Measurements from ENCODE around the gene ASAP2. TPM values are rescaled to one million over a fixed set of nuclear protein-coding genes. Genes with fewer than 3 reads are reported as not detected.

Gene ASAP2
- total RNA-seq, 1 experiment from 2014 or later = 25.2 TPM

DNA sequence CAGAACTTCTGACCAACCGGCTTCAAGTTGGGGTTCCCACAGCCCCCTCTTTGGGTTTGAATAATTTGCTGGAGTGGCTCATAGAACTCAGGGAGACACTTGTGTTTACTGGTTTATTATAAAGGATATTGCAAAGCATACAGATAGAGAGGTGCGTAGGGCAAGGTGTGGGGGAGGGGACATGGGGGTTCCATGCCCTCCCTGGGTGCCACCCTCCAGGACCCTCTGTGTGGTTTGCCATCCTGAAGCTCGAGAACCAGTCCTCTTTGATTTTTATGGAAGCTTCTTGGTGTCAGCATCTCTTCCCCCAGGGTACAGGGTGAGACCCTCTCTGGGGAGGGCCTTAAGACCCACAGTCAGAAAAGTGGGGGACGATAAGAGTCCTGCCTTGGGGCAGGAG is 177.9 kb downstream of the ASAP2 start:
- peaks cover 18% of the 10 kb centered on the region for H3F3A ChIP-seq (ENCODE audit: low read length, unreplicated experiment)
- no peak for TF ChIP-seq EZH2phosphoT487 (IDR thresholded peaks at IDR 0.05; ENCODE audit: borderline replicate concordance, low read length)
- no peak for TF ChIP-seq CTCF (conservative IDR thresholded peaks at IDR 0.05; ENCODE audit: low read depth, low read length)
- ATAC-seq (no peak), DNase-seq (no peak)
- H3K9me3 ChIP-seq (ENCODE audit: low read length) = no peaks in the 10 kb centered on the region
- no peak overlapping the region for H3K4me2 ChIP-seq (ENCODE audit: low read length)
- intact Hi-C loops (cut with micrococcal nuclease) = no loop called here
- no peak overlapping the region for H2AFZ ChIP-seq (ENCODE audit: low read length)
- peaks cover 48% of the 10 kb centered on the region for H3K36me3 ChIP-seq (ENCODE audit: low read depth, low read length)
- BruUV-seq (replicated peaks) = no TSS peak
- ChIA-PET CTCF (no interaction called here), POLR2A (ENCODE audit: unreplicated experiment) (no interaction called here)
- H3K79me2 ChIP-seq (ENCODE audit: low read length) = no peaks in the 10 kb centered on the region
- H3K27ac ChIP-seq (ENCODE audit: low read length) = no peak overlapping the region
- no peaks in the 10 kb centered on the region for H3K9me2 ChIP-seq (replicated peaks; ENCODE audit: low read length)
- no peak overlapping the region for H3K4me3 ChIP-seq (ENCODE audit: low read length)
- H3K27me3 ChIP-seq (ENCODE audit: low read length) = no peaks in the 10 kb centered on the region
- H4K20me1 ChIP-seq (ENCODE audit: low read length) = no peaks in the 10 kb centered on the region
- H3K4me1 ChIP-seq (ENCODE audit: insufficient read depth, low read length) = peaks cover 60% of the 10 kb centered on the region
- H3K9ac ChIP-seq (ENCODE audit: low read length) = no peak overlapping the region

DNA sequence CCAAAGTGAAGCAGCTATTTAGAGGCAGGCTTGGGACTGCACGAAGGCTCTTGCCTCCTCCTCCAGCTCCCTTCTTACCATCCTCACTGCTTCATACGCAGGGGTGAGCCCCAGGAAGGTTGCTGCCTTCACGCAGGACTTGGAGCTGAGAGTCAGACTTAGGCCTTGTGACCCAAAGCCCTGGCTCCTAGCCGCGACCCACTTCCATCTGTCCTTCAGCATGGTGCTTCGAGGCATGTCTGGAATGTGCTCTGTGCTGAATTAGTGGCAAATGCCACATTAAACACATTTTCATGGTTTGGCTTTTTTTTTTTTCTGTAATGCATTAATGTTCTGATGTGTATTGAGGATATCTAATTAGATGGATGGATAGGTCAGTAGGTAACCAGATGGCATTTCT is 179.2 kb downstream of the ASAP2 start:
- intact Hi-C loops (cut with micrococcal nuclease) = loop anchor here (1.0 kb wide), 1 partner anchor 99 kb away; no protein-coding TSS in a partner anchor
- Histone ChIP-seq H4K20me1 (ENCODE audit: low read length) (no peaks in the 10 kb centered on the region), H3K9ac (ENCODE audit: low read length) (no peak overlapping the region), H3K36me3 (ENCODE audit: low read depth, low read length) (peaks cover 58% of the 10 kb centered on the region), H3F3A (ENCODE audit: low read length, unreplicated experiment) (peaks cover 11% of the 10 kb centered on the region), H2AFZ (ENCODE audit: low read length) (no peak overlapping the region), H3K4me2 (ENCODE audit: low read length) (peak overlapping the region; percentile 46; the same call in 1 of the 2 replicates), H3K79me2 (ENCODE audit: low read length) (no peaks in the 10 kb centered on the region), H3K27ac (ENCODE audit: low read length) (peak overlapping the region; percentile 80), H3K9me2 (replicated peaks; ENCODE audit: low read length) (no peaks in the 10 kb centered on the region), H3K9me3 (ENCODE audit: low read length) (no peaks in the 10 kb centered on the region), H3K4me1 (ENCODE audit: insufficient read depth, low read length) (peaks cover 48% of the 10 kb centered on the region), H3K4me3 (ENCODE audit: low read length) (no peak overlapping the region), H3K27me3 (ENCODE audit: low read length) (no peaks in the 10 kb centered on the region)
- TF ChIP-seq CTCF (conservative IDR thresholded peaks at IDR 0.05; ENCODE audit: low read depth, low read length) (no peak), EZH2phosphoT487 (IDR thresholded peaks at IDR 0.05; ENCODE audit: borderline replicate concordance, low read length) (no peak), EZH2 (IDR thresholded peaks at IDR 0.05; ENCODE audit: low read length, unreplicated experiment) (no peak)
- DNase-seq (no peak), ATAC-seq (no peak)
- POLR2A ChIA-PET (ENCODE audit: unreplicated experiment) = no interaction called here
- CTCF ChIA-PET = no interaction called here
- no TSS peak for BruUV-seq (replicated peaks)

- Histone ChIP-seq H2AFZ (ENCODE audit: low read length) (no peak overlapping the region), H3K4me3 (ENCODE audit: low read length) (no peak overlapping the region), H3K27ac (ENCODE audit: low read length) (no peak overlapping the region), H3K4me2 (ENCODE audit: low read length) (no peak overlapping the region), H3K9me2 (replicated peaks; ENCODE audit: low read length) (no peaks in the 10 kb centered on the region), H3K27me3 (ENCODE audit: low read length) (no peaks in the 10 kb centered on the region), H3K79me2 (ENCODE audit: low read length) (no peaks in the 10 kb centered on the region), H3K4me1 (ENCODE audit: insufficient read depth, low read length) (peaks cover 27% of the 10 kb centered on the region), H3K9ac (ENCODE audit: low read length) (no peak overlapping the region), H4K20me1 (ENCODE audit: low read length) (no peaks in the 10 kb centered on the region), H3K9me3 (ENCODE audit: low read length) (no peaks in the 10 kb centered on the region), H3F3A (ENCODE audit: low read length, unreplicated experiment) (peaks cover 7% of the 10 kb centered on the region), H3K36me3 (ENCODE audit: low read depth, low read length) (peaks cover 48% of the 10 kb centered on the region)
- no TSS peak for BruUV-seq (replicated peaks)
- TF ChIP-seq EZH2 (IDR thresholded peaks at IDR 0.05; ENCODE audit: low read length, unreplicated experiment) = no peak
- no peak for TF ChIP-seq EZH2phosphoT487 (IDR thresholded peaks at IDR 0.05; ENCODE audit: borderline replicate concordance, low read length)
- TF ChIP-seq CTCF (conservative IDR thresholded peaks at IDR 0.05; ENCODE audit: low read depth, low read length) = no peak
- ATAC-seq (no peak), DNase-seq (no peak)
- CTCF ChIA-PET = no interaction called here
- intact Hi-C loops (cut with micrococcal nuclease) = no loop called here
- POLR2A ChIA-PET (ENCODE audit: unreplicated experiment) = no interaction called here
Observed at GRCh38 chr2:9388199-9388681, 181.6 kb downstream of the ASAP2 start.
